ENCODE measurements around the gene FAM3B.
A peak's percentile ranks its signal among the peaks of the same experiment; 100 is the strongest.

FAM3B gene

DNA sequence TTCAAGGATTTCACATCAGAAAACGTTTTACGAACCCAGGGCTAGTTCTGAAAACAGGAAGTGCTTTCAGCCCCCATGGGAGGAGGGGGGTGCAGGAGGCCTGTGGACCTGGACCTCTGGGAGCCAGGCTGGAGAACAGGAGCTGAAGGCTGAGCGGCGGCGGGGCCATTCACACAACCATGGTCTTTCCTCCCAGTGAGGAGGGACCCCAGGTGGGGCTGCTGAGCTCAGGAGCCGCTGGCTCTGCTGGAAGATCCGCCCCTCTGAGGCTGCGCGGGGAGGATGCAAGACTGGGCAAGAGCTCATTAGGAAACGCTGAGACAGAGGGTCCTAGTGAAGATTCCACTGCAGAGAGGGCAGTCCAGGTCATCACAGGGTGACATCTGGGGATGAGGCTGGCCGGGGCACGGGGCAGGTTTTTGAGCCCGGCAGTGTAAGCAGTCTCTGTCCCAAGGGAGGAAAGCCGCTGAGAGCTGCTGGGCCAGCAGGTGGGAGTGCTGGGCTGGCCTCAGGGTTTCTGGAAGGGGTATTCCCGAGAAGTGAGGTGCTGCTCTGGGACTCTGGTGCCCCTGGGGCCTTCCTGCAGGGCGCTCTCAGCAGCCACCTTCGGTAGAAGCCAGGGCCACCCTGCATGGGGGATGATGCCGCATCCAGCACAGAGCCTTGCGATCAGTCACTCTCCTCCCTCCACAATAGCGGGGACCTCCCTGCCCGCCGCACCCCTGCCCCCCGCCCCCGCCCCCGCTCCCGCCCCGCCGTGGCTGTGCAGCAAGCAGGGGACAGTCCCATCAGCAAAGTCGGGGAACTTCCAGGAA is 52.7 kb downstream of the FAM3B start:
- DNase-seq = peak; percentile 18

DNA sequence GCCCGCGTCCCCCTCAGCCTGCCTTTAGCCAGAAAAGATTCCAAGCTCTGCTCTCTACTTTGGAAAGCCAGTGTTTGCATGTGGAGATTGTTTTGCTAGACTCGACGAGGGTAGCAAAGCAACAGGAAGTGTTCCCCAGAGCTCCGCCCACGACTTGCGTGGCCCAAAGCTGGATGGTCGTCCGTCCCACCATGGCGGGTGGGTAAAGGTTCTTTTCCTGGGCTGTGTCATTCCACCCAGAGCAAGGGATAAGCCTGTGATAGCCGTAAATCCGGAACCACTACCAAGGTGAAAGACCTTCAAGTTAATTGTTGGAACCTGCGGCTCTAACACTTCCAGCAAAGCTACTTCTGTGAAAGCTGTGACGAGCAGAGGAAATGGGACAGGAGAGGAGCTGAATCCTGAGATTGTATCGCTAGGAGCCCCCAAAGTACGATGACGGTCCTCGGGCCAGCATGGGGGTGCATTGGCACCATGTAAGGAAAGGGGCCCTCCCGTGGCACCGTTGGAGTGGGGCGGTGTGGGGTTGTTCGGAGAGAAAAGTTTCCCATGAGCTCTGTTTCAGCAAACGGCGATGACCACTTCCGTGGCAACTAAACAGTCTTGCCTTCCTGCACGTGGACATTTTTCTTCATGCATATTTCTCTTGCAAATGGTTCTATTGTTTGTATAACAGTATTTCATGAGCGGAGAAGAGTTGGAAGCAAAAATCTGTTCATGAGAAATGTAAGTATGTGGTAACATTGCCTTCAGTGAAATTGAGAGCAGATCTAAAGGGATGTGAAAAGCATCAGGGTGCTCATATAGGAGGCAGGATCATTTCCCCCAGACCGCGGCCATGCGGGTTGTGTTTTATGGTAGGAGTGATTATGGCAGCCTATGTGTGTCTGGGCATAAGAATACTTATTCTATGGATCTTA is 53.6 kb downstream of the FAM3B start:
- peak; percentile 42 for DNase-seq

DNA sequence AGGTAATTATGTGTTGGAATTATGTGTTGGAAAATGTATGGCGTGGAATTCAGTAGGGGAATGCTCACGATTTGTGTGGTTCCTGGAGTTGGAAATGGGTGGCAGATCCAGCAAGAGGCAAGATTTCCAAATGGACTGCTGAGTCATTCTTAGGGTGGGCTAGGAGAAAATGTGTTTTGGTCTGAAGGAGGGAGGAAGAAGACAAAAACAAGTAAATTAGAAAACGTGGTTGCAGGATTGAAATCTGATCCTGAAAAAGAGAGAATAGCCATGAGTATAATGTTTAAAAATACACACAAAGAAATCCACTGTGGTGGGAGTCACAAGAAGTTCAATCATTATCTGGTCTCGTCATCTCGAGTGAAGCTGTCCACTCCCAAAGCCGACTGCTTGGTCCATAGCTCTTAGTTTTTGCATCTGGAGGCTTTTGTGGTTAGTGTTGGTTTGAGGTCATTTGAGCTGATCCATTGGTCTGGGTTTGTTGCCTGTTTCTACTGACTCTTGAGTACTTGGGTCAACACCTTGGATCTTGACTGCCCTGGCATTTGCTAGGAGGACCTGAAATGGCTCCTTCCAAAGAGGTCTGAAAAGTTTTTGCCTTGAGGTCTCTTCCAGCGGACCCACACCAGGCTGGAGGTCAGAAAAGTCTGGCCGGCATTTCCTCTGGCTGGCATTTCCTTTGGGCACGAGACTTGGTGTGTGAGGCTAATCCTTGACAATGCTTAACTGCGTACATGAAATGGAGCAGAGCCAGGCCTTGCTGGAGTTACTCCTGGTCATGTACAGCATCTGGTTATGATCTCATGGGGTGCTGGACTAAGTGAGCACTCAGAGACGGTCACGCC is 54.5 kb downstream of the FAM3B start:
- no peak for DNase-seq

DNA sequence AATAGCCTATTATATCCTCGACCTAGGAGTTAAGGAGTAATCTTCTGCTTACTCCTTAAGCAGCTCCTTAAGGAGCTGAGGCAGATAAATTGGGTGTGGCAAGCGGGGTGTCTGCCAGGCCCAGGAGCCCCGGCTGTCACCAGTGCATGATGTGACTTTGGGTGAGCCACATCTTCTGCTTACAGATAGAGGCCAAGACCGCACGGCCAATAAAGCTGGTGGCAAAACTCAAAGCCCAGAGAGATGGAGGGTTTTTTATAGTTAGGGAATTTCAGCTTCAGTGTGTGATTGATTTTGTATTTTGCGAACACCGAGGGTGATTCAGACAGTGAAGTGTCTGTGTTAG is 55.1 kb downstream of the FAM3B start:
- DNase-seq = no peak

DNA sequence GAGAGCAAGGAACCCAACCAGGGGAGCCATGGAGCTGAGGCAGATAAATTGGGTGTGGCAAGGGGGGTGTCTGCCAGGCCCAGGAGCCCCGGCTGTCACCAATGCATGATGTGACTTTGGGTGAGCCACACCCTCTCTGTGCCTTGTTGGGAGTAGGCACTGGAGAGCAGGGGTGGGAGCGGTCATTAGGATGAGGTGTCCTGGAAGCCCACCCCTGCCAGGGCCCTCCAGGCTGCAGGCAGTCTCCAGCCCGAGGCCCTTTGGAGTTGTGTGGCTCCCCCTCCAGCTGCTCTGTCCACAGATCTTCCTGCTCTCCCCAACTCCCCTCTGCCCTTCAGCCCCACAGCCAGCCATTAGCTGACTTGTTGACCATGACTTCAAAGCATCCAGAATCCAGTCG is 56.7 kb downstream of the FAM3B start:
- DNase-seq = no peak

DNA sequence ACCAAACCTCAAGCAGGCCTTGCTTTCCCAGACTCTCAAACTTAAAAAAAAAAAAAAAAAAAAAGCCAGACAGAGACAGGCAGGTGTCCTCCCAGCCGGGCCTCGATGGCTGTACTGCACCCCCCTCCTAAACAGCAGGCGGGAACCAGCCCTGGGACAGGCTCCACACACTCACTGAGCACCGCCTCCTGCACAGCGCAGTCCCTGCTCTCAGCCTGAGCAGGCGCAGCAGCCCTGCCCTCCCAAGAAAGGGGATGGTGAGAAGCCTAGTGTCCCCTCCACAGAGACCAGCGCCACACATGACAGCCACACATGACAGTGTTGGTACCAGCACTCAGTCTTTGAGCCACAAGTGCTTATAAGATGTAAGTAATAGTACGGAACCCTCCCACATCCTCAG is 57.2 kb downstream of the FAM3B start:
- DNase-seq = no peak

DNA sequence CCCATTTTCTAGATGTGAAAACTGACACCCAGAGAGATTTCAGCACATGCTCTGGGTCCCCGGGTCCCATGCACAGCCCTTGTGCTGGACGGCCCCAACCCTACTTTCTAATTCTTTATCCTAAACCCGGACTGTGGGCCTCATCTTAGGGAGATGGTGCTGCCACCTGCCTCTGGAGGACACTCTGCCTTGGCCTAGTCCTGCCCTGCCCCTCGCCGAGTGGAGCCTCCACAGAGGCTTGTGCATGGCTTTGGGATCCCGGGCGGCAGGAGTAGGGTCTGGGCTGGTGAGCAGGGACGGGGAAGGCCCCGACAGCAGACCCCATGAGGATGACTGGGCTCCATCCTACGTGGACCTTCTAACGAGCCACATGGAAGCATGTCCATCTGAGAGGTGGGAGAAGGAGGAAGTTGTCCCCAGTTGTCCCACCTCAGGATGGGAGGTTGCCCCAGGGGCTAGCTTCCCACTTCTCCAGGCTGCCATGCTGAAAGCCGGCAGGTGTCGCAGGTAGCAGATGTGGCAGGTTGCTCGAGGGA is 57.6 kb downstream of the FAM3B start:
- DNase-seq = no peak

DNA sequence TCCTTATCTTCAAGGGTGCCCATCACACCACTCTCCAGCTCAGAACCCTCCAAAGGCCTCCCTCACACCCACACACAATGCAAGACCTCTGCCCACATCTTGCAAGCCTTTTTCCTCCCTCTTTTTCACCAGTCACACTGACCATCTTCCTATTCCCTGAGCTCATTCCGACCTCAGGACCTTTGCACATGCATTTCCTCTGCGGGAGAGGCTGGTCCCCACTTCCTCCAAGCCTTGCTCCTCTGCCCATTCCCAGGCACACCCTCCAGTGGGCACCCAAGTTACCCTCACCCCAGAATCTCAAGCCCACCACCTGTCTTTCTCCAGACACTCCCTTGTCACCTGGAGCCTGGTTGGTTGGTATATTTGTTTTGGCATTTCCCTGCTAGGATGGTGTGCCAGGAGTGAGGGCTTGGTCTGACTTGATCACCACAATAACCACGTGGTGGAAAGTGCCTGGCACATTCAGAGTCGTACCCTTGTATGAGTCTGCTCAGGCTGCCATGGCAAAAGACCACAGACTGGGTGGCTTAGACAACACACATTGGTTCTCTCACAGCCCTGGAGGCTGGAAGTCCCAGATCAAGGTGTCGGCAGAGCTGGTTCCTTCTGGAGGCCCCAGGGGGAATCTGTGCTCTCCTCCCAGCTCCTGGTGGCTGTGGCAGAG is 58.4 kb downstream of the FAM3B start:
- DNase-seq = no peak

DNA sequence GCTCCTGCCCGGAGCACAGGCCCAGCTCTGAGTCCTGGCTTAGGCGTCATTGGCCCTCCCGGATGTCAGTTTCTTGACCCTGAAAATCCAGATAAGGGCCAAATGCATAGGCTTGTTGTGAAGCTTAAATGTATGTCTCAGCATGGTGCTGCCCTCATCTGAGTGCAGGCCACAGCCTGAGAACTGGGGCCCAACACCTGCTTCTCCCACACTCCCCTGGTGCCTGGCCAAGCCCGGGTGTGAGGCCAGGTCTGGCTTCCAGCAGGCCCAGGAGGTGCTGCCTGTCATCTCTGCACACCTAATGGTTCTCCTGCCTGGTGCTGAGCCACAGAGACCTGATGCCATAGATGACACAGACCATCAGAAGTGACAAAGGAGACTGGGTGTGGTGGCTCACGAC is 59.3 kb downstream of the FAM3B start:
- no peak for DNase-seq

DNA sequence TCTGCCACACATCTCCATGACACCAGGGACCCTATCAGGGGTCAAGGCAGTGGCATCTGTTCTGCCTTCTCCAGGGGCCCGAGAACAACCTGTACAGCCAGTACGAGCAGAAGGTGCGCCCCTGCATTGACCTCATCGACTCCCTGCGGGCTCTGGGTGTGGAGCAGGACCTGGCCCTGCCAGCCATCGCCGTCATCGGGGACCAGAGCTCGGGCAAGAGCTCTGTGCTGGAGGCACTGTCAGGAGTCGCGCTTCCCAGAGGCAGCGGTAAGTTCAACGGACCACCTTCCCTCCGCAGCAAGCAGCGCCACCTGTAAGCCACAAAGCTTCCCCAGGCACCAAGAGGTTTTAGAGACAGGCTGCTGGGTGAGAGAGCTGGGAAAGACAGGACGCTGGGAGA is 61.1 kb downstream of the FAM3B start:
- no peak for DNase-seq

DNA sequence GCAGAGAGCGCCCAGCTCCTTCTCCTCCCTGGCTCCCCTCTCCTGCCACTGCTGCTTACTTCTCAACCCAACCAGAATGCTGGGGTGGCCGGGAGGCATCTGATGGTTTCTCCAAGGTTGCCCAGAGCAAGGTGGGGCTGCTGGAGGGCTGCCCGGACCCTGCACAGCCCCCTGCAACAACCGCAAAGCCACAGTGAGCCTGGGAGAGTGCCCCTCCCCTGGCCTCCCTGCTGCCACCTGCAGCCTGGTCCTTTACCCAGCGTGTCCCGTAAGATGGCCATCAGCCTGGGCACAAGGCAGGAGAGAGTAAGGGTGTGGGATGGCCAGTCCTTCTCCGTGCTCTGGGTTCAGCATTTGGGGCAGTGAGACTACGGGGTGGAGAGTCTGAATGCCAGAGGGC is 62.2 kb downstream of the FAM3B start:
- DNase-seq = no peak

DNA sequence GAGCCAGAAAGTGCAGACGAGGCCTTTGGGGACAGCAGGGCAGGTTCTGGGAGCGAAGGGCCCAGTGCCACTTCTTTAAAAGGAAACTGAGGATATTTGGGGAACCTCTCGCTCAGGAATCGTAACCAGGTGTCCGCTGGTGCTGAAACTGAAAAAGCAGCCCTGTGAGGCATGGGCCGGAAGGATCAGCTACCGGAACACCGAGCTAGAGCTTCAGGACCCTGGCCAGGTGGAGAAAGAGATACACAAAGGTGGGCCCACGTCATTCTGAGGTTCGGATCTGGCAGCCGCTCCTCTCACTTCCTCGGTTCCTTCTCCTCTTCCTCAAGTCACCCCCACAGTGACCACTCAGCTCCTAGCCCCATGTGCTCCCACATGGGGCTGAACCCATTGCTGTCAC is 63.3 kb downstream of the FAM3B start:
- no peak for DNase-seq

DNA sequence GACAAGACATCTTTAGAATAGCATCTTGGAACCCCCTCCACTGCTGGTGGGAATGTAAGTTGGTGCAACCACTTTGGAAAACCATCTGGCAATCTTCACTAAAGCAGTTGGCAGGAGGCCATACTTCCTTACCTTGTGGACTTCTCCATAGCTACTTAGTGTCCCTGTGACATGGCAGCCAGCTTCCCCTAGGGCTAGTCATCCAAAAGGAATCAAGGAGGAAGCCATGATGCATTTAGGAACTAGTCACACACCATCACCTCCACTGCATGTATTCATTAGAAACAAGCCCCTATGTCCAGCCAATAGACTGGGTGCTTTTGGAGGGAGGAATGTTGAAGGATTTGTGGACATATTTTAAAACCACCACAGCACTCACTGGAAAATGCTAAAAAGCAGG is 65.1 kb downstream of the FAM3B start:
- DNase-seq = no peak

DNA sequence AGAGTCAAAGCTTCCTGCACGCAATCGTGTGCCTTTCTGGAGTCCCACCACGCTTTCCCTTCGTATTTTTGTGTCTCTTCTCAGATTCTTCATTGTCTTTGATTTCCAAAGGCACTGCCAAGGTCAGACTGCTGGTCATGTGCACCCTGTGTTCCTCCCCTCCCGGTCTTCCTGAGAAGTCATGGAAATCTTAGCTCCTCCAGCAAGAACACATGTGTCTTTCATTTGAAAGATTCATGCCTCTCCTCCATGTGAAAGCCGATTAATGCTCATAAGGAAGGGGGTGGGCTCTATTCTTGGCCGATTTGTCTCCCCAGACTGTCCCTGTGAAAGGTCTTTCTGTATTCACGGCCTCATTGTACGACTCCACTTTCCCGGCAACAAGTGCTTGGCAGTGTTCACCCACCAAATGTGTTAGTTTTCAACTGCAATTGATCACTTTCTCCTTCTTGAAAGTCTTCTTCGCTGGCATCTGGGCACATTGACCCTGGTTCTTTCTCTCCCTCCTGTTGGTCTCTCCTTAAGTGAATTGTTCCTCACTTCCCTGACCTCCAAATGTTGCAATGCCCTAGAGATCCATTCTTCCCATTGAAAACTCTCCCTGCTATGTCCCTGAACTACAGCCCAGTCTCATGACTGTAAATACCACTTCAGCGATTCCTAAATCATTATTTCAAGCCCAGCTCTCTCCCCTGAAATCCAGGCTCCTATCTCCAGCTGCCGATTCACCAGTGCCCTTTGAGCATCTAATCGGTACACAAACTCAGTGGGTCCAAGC is 70.6 kb downstream of the FAM3B start:
- DNase-seq = no peak

DNA sequence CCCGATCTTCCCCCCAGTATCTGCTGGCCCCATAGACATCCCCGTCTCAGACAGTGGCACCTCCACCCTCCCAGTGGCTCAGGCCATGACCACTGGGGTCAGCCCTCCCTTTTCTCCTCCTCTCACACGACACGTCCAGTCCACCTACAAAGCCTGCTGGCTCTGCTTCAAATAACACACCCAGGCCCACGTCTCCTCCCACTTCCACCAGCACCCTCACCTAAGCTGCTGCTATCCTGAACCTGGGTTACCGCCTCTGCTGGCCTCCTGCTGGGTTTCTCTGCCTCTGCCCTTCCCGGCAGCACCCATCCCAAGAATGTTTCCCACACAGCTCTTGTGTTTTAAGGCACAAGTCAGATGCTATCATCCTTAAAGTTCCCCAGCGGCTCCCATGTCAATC is 71.2 kb downstream of the FAM3B start:
- no peak for DNase-seq

DNA sequence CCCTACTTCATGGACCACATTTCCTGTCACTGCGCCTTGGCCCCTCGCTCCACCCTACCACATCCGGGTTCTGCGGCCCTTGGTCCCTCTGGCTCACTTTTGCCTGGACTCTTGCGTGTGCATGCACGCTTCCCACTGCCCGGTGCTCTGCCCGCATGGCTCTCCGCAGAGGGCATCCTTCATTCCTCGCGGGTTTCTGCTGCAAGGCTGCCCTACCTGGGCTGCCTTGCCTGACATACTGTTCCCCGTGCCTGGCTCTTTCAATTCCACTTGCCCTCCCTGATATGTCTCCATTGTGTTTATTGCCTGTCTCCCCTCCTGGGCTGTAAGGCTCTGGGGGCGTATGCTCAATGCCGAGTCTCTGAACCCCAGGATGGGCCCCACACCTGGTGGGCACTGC is 71.7 kb downstream of the FAM3B start:
- no peak for DNase-seq

DNA sequence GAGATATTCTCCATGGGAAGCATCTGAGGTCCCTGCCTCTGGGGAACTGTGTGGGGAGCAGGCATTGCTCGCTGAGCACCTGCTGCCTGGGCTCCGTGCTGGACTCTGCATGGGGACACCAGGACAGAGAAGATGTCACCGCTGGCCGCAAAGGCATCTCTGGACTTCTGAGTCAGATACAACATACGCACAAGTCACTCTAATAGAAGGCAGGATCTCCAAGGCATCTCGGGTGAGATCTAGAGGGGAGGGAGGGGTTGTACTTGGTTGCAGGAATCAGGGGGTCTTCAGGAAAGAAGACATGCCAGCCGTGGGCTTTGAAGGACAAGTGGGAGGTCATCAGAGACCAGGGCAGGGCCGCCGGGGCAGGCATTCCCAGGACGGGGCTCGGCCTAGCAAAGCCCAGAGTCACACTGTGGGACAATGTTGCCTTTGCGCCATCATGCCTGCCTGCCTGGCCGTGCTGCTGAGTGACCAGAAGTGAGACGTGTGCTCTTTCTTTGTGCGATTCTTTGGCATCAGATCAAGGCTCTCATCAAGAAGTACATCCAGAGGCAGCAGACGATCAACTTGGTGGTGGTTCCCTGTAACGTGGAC is 73.5 kb downstream of the FAM3B start:
- no peak for DNase-seq

DNA sequence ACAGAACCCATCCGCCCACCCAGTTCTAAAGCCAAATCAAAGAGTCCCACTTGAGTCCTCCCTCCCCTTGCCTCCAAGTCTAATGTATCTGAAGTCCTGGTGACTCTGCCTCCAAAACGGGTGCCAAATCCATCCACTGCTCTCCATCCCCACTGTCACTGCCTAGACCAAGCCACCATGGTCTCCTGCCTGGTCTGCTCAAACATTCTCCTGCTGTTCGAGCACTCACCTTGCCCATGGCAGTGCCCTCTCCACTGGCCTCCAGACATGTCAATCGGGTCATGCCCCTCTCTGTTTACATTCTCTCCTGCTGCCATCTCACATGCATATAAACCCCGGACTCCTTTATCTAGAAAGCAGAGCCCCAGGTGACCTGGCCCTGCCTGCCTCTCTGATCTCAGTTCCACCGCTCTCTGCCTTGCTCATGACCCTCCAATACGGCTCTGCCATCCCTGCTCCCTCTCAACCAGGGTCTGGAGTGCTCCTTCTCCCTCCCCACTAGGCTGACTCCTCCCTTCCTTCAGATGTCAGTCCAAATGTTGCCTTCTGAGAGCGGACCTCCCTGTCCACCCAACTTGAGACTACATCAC is 77.4 kb downstream of the FAM3B start:
- DNase-seq = no peak

DNA sequence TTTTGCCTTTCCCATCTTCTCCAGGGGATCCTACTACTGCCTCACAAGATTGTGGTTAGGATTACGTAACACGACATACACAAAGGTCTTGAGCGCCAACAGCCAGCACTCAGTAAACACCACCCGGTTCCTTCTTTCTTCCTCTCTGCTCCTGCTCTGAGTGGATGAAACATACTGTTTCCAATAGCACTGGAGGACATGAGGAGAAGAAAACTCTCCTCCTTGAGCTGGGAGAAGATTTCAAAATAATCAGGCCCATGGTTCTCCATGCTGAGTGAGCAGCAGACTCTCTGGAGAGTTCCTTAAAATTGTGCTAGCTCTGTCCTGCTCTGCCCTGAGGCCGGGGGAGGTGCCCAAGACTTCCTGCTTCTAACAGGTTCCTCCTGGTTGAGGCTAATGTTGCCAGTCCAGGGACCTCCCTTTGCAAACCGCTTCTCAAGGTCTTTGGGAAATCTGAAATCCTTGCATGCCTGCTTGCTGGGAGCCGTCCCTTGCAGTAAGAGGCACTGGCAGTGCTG is 80.0 kb downstream of the FAM3B start:
- DNase-seq = no peak

DNA sequence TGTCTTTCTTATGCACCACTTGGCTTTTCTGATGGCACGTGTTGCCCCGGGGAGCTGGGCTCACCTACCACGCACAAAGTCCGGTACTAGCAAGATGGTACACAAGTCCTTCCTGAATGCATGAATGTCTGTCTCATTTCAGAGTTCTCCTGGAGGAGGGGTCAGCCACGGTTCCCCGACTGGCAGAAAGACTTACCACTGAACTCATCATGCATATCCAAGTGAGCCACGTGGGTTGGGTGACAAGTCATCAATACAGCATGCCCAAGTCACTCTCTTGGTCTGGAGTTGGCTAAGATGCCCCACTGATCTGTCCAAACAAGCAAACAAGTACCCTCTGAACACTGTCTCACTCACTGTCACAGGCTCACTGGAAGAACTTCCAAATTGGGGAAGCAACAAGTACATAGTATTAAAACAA is 80.9 kb downstream of the FAM3B start:
- DNase-seq = no peak

DNA sequence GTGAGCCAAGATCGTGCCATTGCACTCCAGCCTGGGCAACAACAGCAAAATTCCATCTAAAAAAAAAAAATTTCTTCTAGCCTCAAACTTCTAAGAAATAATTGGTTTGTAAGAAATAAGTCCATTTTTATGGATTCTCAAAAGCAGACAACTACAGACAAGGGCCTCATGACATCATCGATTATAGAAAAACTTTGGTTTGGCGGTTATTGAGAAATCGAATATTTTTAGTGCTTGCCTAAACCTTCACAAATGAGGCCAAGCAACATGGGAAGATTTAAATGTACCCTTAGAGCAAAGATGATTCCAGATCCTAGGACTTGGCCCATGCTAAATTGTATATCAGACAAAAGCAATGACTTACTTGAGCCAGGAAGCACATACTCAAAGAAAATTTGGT is 81.7 kb downstream of the FAM3B start:
- no peak for DNase-seq

All from stimulated activated CD4-positive, alpha-beta T cell treated with anti-CD3 and anti-CD28 coated beads, Interleukin-4, amount 100 ng/mL, for 24 hours (primary cell).